ENCODE data around the gene SOCS1. TPM values are rescaled to one million over a fixed set of nuclear protein-coding genes. Genes with fewer than 3 reads are reported as not detected.
"Not testable (repeated sequence)": the region's sequence is repeated elsewhere in the genome, so short reads cannot be mapped to it uniquely, and the experiment has no call there.

The SOCS1 gene, protein sequence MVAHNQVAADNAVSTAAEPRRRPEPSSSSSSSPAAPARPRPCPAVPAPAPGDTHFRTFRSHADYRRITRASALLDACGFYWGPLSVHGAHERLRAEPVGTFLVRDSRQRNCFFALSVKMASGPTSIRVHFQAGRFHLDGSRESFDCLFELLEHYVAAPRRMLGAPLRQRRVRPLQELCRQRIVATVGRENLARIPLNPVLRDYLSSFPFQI
- total RNA-seq (2014; rRNA removed; shearing (Covaris generic); ENCODE audit: low replicate concordance) = 2.8 and 12.7 TPM in 2 replicates

DNA sequence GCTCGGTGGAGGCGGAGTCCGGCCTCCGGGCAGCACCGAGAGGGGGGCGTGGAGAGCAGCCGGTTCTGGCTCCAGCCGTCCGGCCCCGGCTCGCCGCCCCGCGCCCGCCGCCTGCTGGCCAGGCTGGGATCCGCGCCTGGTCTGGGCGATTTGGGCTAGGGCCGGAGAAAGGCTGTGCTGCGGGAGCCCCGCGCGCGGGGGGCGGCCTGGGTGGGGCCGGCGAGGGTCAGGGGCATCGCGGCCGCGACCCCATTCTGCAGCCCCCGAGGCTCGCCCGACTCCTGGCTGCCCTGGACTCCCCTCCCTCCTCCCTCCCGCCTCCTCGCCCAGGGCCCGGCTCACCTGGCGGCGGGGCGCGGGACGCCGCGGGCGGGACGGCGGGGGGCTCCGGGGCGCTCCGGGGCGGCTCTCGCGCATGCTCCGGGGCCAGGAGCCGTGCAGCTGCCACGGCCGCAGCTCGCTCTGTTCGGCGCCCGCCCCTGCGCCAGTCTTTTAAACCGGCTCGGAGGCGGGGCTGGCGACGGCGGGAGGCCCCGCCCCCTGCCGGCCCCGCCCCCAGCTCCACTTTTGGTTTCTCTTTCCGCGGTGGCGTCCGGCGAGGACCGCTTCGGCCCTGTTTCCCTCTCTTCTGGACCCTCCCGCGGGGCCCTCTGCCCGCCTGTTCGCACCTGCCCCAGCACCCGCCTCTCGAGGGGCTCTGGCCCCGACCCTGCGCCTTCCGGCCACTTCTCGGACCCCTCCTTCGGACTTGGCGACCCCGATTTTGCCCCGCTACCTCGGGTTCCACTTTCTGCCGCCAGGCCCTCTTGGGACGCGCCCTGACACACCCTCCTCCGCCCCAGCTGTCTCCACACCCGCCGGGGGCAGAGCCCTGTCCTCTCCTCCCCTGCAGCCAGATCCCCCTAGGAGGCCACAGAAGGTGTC is at the start of gene SOCS1:
SOCS1 (minus strand) TSS at position 468 of the 924 bp plus-strand sequence. CDS start 726 bp downstream, outside the sequence.
- peak; percentile 86 for DNase-seq (ENCODE audit: low read depth)
- in situ Hi-C loops (cut with HindIII; ENCODE audit: low pct_unique_long_range_greater_than_20kb, low sequenced_read_pairs) = no loop called here

- in situ Hi-C loops (cut with HindIII; ENCODE audit: low pct_unique_long_range_greater_than_20kb, low sequenced_read_pairs) = no loop called here
- DNase-seq (ENCODE audit: low read depth) = no peak
Measured at GRCh38 chr16:11303405-11304138, 47.6 kb upstream of the SOCS1 start.

GRCh38 chr16:11302977-11303376 is 47.0 kb upstream of the SOCS1 start:
- in situ Hi-C loops (cut with HindIII; ENCODE audit: low pct_unique_long_range_greater_than_20kb, low sequenced_read_pairs) = no loop called here
- no peak for DNase-seq (ENCODE audit: low read depth)

DNA sequence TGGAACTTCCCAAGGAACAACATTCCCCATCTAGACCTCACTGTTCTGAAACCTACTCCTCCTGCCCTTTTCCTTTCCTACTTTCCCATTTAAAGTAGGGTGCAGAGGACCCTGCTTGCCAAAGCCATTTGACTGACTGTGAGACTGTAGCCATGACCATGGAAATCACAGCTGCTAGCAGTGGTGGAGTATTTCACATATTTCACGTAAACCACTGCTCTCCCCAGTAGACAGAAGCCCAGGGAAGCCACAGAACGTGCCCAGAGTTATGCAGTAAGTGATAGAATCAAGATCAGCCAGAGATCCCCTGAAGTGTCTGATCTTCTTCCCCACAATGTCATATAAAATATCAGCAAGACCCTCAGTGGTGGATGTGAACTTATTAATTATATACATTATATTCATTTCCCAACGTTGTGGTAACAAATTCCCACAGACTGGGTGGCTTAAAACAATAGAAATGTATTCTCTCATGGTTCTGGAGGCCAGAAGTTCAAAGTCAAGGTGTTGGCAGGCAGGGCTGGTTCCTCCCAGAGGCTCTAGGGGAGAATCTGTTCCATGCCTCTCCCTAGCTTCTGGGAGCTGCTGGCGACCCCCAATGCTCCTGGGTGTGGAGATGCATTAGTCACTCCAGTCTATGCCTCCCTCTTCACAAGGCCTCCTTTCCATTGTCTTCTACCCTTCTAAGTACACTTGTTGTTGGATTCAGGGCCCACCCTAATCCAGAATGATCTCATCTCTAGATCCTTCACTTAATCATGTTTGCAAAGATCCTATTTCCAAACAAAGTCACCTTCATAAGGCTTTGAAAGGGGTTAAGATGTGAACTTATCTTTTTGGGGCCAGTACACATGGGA is 45.9 kb upstream of the SOCS1 start:
- in situ Hi-C loops (cut with HindIII; ENCODE audit: low pct_unique_long_range_greater_than_20kb, low sequenced_read_pairs) = no loop called here
- DNase-seq (ENCODE audit: low read depth) = no peak

DNA sequence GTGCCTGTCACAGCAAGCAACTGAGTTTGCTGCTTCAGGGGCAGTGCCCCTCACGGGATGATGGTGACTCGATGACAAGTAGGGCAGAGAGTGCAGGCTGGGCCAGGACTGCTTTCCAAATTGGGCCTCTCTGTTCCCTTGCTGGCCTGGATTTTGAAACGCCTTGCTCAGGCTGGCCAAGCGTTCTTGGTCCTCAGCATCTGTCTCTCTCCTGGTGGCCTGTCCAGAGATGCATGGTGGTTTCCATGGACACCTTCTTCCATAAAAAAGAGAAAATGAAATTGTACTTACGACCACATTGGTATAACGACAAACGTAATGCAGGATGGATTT is 44.5 kb upstream of the SOCS1 start:
- in situ Hi-C loops (cut with HindIII; ENCODE audit: low pct_unique_long_range_greater_than_20kb, low sequenced_read_pairs) = no loop called here
- no peak for DNase-seq (ENCODE audit: low read depth)

DNA sequence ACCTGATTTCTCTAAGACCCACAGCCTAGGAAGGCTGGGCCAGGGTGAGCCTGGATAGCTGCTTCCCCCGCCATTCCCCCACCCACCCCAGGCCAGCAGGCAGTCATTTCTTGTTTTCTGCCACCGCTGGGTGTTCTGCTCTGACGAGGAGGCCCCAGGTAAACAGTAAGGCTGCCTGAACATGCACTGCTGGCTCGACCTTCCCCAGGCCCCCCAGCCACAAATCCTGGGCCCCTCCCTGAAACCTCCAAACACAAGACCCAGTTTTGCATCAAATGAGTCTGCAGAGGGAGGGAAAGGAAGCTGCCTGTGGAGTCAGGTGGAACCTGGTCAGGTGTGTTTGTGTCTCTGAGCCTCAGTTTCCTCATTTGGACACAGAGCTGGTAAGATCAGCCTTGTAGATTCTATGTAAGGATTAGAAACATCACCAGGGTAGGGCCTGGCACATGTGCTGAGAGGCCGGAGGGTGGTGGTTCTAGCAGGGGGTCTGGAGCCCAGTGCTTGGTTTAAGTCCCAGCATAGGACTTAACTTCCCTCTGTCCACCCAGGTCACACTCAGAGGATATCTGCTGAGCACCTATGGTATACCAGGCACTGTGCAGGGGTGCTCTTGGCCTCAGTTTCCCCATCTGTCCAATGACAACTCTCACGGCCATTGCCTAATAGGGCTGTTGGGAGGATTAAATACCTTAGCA is 44.0 kb upstream of the SOCS1 start:
- in situ Hi-C loops (cut with HindIII; ENCODE audit: low pct_unique_long_range_greater_than_20kb, low sequenced_read_pairs) = no loop called here
- DNase-seq (ENCODE audit: low read depth) = no peak

- in situ Hi-C loops (cut with HindIII; ENCODE audit: low pct_unique_long_range_greater_than_20kb, low sequenced_read_pairs); DNase-seq (ENCODE audit: low read depth): not testable (repeated sequence)
Measured at GRCh38 chr16:11298950-11299547, 43.0 kb upstream of the SOCS1 start.

DNA sequence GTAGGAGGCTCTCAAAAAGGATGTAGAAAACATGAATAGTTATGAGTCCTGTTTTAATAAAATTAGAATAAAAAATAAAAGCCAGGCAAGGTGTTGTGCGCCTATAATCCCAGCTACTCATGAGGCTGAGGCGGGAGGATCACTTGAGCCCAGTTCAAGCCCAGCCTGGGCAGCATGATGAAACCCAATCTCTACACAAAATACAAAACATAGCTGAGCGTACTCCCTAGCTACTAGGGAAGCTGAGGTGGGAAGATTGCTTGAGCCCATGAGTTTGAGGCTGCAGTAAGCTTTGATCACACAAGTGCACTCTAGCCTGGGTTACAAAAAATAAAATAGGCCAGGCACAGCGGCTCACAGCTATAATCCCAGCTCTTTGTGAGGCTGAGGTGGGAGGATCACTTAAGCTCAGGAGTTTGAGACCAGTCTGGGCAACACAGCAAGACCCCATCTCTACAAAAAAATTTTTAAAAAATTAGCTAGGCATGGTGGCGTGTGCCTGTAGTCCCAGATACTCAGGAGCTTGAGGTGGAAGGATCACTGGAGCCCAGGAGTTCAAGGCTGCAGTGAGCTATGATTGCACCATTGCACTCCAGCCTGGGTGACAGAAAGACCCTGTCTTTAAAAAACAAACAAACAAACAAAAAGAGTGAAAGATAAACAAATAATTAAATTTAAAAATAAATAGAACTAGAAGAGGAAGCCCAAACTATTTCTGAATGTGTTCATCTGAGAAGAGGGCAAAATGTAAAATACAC is 42.3 kb upstream of the SOCS1 start:
- DNase-seq (ENCODE audit: low read depth) = no peak
- in situ Hi-C loops (cut with HindIII; ENCODE audit: low pct_unique_long_range_greater_than_20kb, low sequenced_read_pairs) = no loop called here

DNA sequence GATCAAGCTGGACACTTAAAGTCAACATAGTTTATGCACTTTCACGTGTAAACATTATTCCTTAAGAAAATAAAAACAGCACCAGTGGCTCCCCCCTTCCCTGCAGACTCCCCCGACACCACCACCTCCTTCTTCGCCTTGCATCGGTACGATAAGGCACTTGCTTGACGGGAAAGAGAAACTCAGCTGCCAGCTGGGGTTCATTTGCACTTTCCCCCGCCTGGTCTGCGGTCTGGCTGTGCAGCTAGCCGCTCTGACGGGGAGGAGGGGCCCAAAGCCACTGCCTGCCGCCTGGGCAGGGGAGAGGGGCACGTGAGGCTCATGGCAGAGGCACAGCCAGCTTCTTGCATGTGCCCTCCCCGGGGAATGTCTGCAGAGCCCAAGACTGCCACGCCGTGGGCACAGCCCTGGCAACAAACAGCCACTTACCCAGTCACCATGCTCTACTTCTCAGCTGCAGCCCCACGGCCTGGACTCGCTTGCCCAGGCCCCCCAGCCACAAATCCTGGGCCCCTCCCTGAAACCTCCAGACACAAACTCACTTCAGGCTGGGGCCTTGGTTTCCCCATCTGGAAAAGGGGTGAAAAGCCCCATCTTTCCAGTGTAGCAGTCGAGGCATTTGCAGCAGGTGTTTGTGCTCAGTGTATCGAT is 41.6 kb upstream of the SOCS1 start:
- in situ Hi-C loops (cut with HindIII; ENCODE audit: low pct_unique_long_range_greater_than_20kb, low sequenced_read_pairs) = no loop called here
- peak; percentile 49 for DNase-seq (ENCODE audit: low read depth)

- in situ Hi-C loops (cut with HindIII; ENCODE audit: low pct_unique_long_range_greater_than_20kb, low sequenced_read_pairs) = no loop called here
- no peak for DNase-seq (ENCODE audit: low read depth)
Measured at GRCh38 chr16:11296706-11297491, 40.9 kb upstream of the SOCS1 start.

DNA sequence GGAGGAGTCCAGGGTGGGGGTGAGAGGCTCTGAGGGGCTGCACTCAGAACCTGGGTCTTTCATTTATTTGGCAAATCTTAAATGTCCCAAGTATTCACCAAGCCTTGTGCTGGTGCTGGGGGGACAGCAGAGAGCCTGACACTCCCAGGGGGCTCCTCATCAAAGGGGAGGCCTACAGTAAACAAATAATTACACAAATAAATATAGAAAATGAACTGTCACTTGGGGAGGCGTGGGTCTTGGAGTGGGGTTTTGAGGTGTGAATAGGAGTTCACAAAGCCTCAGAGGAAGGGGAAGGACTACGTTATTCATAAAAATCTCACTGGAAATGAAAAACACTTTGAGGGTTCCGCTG is 40.3 kb upstream of the SOCS1 start:
- in situ Hi-C loops (cut with HindIII; ENCODE audit: low pct_unique_long_range_greater_than_20kb, low sequenced_read_pairs) = no loop called here

GRCh38 chr16:11295672-11296071 is 39.7 kb upstream of the SOCS1 start:
- in situ Hi-C loops (cut with HindIII; ENCODE audit: low pct_unique_long_range_greater_than_20kb, low sequenced_read_pairs) = no loop called here
- no peak for DNase-seq (ENCODE audit: low read depth)

More for the DNA sequence above, 40.3 kb upstream of the SOCS1 start:
- DNase-seq (ENCODE audit: low read depth) = no peak

DNA sequence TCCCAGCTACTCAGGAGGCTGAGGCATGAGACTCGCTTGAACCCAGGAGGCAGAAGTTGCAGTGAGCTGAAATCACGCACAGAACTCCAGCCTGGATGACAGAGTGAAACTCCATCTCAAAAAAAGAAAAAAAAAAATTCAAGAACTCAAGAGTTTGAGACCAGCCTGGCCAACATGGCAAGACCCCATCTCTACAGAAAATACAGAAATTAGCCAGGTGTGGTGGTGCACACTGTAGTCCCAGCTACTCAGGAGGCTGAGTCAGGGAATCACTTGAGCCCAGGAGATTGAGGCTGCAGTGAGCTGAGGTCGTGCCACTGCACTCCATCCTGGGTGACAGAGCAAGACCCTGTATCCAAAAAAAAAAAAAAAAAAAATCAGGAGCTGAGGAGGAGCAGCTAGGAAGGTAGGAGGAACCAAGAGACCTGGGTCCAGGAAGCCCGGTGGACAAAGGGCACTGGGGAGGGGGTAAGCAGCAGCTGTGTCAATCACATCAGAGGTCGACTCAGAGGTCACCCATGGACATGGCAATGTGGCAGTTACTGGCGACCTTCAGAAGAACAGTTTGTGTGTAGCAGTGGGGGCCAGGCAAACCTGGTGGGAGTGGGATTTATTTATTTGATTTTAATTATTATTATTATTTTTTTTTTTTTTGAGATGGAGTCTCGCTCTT is 36.2 kb upstream of the SOCS1 start:
- in situ Hi-C loops (cut with HindIII; ENCODE audit: low pct_unique_long_range_greater_than_20kb, low sequenced_read_pairs) = no loop called here
- no peak for DNase-seq (ENCODE audit: low read depth)

DNA sequence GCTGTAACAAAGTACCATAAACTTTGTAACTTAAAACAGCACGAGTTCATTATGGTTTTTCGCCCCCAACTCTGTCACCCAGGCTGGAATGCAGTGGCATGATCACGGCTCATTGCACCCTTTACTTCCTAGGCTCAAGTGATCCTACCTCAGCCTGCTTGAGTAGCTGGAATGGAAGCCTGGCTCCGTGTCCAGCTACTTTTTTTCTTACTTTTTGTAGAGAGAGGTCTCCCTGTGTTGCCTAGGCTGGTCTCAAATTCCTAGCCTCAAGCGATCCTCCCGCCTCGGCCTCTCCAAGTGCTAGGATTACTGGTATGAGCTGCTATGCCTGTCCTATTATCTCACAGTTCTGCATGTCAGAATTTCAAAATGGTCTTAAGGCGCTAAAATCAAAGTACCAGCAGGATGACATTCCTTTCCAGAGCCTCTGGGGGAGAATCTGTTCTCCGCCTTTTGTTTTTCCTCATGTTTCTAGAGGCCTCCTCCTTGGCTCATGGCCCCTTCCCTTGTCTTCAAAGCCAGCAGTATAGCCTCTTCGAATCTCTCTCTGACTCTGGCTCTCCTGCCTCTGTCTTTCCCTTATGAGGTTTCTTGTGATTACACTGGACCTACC is 35.2 kb upstream of the SOCS1 start:
- in situ Hi-C loops (cut with HindIII; ENCODE audit: low pct_unique_long_range_greater_than_20kb, low sequenced_read_pairs) = no loop called here
- no peak for DNase-seq (ENCODE audit: low read depth)

Data from Caki2 (cell line).